Fibroblast of the aortic adventitia (primary cell): ENCODE measurements around the gene CALHM2. TPM values are rescaled to one million over a fixed set of nuclear protein-coding genes. Genes with fewer than 3 reads are reported as not detected.
A peak's percentile ranks its signal among the peaks of the same experiment; 100 is the strongest.

Source experiments
- DNase-seq: peaks from one replicate; pipeline ENCODE4 v3.0.0-alpha.2; 2010; ENCODE audit warnings: low read depth
- H3K4me3 ChIP-seq: 2 replicates; pipeline ENCODE4 v1.5.1; 2011; ENCODE audit warnings: low read depth, mild to moderate bottlenecking, control low read depth, low read length, moderate library complexity
- total RNA-seq: library from RNA; depleted of rRNA; stranded (reverse); fragments of >200 nt; gene quantifications from 2 replicates; pipeline ENCODE4 v1.2.3, GENCODE V29; 2012; ENCODE audit warnings: low replicate concordance
- TF ChIP-seq, protein P1 (sequence below): IDR thresholded peaks from 2 replicates; pipeline ENCODE4 v1.5.1; 2011; ENCODE audit warnings: mild to moderate bottlenecking, low read length, control low read depth, inconsistent platforms; ENCODE audit not compliant: insufficient read depth

The CALHM2 gene
- total RNA-seq, 1 donor, result 57.6 TPM

DNA sequence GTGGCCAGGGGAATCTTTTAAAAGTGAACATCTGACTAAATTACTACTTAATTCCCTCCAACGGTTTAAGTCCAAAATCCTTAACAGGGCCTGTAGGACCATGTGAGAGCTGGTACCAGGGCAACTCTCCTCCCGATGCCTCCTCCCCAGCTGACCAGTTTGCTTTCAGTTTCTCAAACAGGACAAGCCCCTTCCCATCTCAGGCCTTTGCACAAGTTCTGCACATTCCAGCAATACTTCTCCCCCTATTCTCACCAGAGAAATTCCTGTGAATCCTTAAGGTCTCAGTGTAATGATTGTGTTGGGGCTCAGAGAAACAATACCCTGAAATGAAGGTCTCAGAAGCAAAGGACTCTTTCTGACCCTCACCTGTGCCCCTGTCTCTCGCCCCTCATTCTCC, 14.6 kb upstream of the CALHM2 start:
- no peak for DNase-seq
- H3K4me3 ChIP-seq, result no peak overlapping the region
- TF ChIP-seq, protein P1, sequence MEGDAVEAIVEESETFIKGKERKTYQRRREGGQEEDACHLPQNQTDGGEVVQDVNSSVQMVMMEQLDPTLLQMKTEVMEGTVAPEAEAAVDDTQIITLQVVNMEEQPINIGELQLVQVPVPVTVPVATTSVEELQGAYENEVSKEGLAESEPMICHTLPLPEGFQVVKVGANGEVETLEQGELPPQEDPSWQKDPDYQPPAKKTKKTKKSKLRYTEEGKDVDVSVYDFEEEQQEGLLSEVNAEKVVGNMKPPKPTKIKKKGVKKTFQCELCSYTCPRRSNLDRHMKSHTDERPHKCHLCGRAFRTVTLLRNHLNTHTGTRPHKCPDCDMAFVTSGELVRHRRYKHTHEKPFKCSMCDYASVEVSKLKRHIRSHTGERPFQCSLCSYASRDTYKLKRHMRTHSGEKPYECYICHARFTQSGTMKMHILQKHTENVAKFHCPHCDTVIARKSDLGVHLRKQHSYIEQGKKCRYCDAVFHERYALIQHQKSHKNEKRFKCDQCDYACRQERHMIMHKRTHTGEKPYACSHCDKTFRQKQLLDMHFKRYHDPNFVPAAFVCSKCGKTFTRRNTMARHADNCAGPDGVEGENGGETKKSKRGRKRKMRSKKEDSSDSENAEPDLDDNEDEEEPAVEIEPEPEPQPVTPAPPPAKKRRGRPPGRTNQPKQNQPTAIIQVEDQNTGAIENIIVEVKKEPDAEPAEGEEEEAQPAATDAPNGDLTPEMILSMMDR, result no peak

DNA sequence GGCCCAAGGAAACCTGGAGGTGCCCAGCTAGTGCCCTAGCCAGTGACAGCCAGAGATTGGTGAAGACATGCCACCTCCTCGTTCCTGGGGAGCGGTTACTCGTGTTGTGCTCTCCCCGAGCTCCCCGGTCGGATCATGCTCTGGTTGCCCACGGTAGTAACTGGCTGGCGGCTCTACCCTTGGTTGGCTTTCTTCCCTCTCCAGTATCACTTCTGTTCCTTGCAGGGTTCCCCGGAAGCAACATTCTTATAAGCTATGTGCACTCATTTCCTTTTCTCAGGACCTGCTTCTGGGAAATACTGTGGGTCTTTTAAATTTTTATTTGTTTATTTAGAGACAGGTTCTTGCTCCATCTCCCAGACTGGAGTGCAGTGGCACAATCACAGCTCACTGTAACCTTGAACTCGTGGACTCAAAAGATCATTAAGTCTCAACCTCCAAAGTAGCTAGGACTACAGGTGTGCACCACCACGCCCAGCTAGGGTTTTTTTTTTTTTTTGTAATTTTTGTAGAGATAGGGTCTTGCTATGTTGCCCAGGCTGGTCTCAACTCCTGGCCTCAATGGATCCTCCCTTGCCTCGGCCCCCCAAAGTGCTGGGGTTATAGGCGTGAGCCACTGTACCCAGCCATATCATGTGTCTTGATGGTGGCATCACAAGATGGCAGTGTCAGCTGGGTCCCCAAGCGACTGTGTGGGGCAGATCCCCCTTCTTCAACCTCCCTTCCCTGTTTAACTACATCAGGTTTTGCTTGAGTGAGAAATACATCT, 13.4 kb upstream of the CALHM2 start:
- TF ChIP-seq, protein P1, result no peak
- DNase-seq, result no peak
- no peak overlapping the region for H3K4me3 ChIP-seq

DNA sequence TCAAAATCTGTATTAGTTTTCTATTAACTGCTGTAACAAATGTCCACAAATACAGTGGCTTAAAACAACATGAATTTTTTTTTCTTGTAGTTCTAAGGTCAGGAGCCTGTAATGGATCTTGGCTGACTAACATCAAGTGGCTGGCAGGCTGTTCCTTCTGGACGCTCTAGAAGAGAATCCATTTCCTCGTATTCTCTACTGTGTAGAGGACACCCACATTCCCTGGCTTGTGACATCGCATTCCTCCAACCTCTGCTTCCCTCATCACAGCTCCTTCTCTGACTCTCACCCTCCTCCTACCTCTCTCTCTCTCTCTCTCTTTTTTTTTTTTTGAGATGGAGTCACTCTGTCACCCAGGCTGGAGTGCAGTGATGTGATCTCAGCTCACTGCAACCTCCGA, 11.3 kb upstream of the CALHM2 start:
- TF ChIP-seq, protein P1, result no peak
- peak; percentile 28 for DNase-seq
- H3K4me3 ChIP-seq, result no peak overlapping the region

DNA sequence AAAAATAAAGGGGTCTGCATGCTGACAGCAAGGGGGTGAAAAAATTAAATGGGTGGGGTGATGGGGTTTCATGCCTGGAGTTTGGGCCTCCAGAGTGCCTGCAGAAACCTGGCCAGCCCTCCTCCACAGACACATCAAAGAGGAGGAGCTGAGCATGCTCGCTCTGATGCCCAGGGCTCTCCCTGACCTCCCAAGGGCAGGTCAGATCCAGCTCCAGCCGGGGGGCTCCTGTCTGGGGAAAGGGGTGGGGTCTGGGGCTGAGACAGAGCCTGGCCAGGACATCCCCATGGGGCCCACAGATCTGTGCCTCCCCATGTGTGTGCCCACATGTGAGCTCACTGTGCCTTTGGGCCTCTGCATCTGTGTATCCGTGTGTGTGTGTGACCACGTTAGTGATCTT, 7.4 kb upstream of the CALHM2 start:
- H3K4me3 ChIP-seq, result no peak overlapping the region
- no peak for DNase-seq
- TF ChIP-seq, protein P1, result no peak

DNA sequence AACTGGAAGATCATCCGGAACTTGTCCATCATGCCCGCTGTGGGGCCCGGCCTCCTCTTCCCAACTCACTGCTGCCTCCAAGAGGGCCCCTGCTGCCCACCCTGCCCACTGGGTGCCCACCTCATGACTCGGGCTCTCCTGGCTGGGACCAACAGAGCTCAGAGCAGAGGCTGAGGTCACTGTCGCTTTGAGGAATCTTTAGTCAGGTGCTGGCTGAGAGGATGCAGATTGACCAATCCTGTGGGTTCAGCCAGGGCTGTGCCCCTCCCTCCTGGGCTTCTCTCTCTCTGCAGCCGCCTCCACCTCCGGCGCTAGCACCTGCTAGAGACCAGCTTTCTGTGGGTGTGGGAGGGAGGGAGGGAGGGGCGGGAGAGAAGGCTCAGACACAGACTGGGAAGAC, 6.5 kb upstream of the CALHM2 start, which contains the start of gene CALHM1:
TSS of gene CALHM1 (minus strand) at position 181 of the 400 bp plus-strand sequence. CDS start at position 32, 149 bp downstream.
- TF ChIP-seq, protein P1, result no peak
- no peak for DNase-seq
- H3K4me3 ChIP-seq, result no peak within 1 kb of the TSS

DNA sequence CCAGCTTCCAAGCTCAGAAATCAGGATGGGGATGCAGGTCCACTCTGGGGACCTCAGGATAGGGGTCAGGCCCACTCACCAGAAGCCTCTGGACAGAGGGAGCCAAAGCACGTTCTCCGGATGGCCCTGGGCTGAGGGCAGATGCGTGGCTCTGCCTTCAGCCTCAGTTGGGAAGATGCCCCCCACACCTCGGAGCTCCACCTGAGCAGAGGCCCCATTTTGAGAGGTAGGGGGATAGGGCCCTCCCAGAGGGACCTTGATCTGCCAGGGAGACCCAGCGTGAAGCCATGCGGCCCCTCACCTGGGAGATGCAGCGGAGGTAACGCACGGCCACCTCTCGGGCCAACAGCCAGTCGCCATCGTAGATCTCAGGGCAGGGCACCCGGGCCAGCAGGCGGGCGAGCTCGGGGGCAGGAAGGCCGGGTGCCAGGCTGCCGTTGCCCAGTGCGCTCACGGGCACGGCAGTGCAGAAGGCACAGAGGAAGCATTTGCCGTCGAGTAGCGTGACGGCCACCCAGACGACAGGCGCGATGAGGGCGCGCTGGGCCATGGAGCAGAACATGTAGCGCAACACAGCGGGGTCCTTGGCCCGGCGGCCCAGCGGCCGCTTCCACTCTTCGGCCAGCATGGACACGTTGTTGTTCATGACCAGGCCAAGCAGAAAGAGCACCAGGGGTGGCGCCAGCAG, 5.9 kb upstream of the CALHM2 start:
- no peak for DNase-seq
- TF ChIP-seq, protein P1, result no peak
- no peak overlapping the region for H3K4me3 ChIP-seq
